Karpas-422 (cell line): ENCODE measurements around the gene CELF2. TPM values are rescaled to one million over a fixed set of nuclear protein-coding genes. Genes with fewer than 3 reads are reported as not detected.

ENCODE experiments used
- DNase-seq: peaks from one replicate; pipeline ENCODE4 v3.0.0-alpha.2; 2015
- H2AFZ ChIP-seq: fragments of 200-600 bp; sonication (generic); 2 replicates; pipeline ENCODE4 v1.6.1; 2014; ENCODE audit warnings: antibody characterized with exemption, low read length, mixed read lengths
- H3K27ac ChIP-seq: fragments of 200-600 bp; sonication (generic); 2 replicates; pipeline ENCODE4 v1.5.1; 2014; ENCODE audit warnings: mild to moderate bottlenecking, low read length, moderate library complexity
- H3K27me3 ChIP-seq: fragments of 200-600 bp; sonication (generic); 2 replicates; pipeline ENCODE4 v1.6.1; 2014; ENCODE audit warnings: low read length, mixed read lengths
- H3K36me3 ChIP-seq: fragments of 200-600 bp; sonication (generic); 2 replicates; pipeline ENCODE4 v1.6.1; 2014; ENCODE audit warnings: low read length, mixed read lengths; ENCODE audit not compliant: insufficient read depth
- H3K4me1 ChIP-seq: fragments of 200-600 bp; sonication (generic); 2 replicates; pipeline ENCODE4 v1.6.1; 2014; ENCODE audit warnings: mild to moderate bottlenecking, low read length, mixed read lengths
- H3K4me2 ChIP-seq: fragments of 200-600 bp; sonication (generic); 2 replicates; pipeline ENCODE4 v1.6.1; 2014; ENCODE audit warnings: low read length, low read depth, mild to moderate bottlenecking; ENCODE audit not compliant: poor library complexity, severe bottlenecking
- H3K4me3 ChIP-seq: fragments of 200-600 bp; sonication (generic); 2 replicates; pipeline ENCODE4 v1.5.1; 2014; ENCODE audit warnings: mild to moderate bottlenecking, antibody characterized with exemption, low read length, mixed read lengths
- H3K79me2 ChIP-seq: fragments of 200-600 bp; sonication (generic); 2 replicates; pipeline ENCODE4 v1.6.1; 2014; ENCODE audit warnings: mild to moderate bottlenecking, low read length, mixed read lengths
- H3K9ac ChIP-seq: fragments of 200-600 bp; sonication (generic); 2 replicates; pipeline ENCODE4 v1.6.0; 2014; ENCODE audit warnings: low read length
- H3K9me2 ChIP-seq: fragments of 200-600 bp; sonication (generic), shearing (Covaris generic); replicated peaks from 2 replicates; pipeline ENCODE4 v1.6.0; 2014; ENCODE audit warnings: mild to moderate bottlenecking, low read length, moderate library complexity; ENCODE audit not compliant: insufficient read depth
- H3K9me3 ChIP-seq: fragments of 300-700, 200-600 bp; sonication (generic); 2 replicates; pipeline ENCODE4 v1.6.1; 2014; ENCODE audit warnings: low read length, mixed read lengths
- H4K20me1 ChIP-seq: fragments of 200-600 bp; sonication (generic); 2 replicates; pipeline ENCODE4 v1.6.1; 2014; ENCODE audit warnings: mild to moderate bottlenecking, antibody characterized with exemption, low read length, low read depth; ENCODE audit not compliant: insufficient read depth
- total RNA-seq: library from RNA; depleted of rRNA; stranded (reverse); fragments of >200 nt; shearing (Covaris generic); gene quantifications from 2 replicates; pipeline ENCODE4 v1.2.3, GENCODE V29; 2014; ENCODE audit warnings: low replicate concordance

Gene CELF2
- total RNA-seq, 1 experiment from 2014 or later: 2.3 TPM

GRCh38 chr10:11353006-11353896, 335.6 kb downstream of the CELF2 start:
- DNase-seq: peak; percentile 56
- Histone ChIP-seq H3K79me2 (no peaks in the 10 kb centered on the region), H4K20me1 (no peaks in the 10 kb centered on the region), H3K9me3 (no peaks in the 10 kb centered on the region), H3K9ac (no peak overlapping the region), H2AFZ (no peak overlapping the region), H3K27ac (no peak overlapping the region), H3K4me1 (no peaks in the 10 kb centered on the region), H3K4me3 (no peak overlapping the region), H3K36me3 (no peaks in the 10 kb centered on the region), H3K27me3 (no peaks in the 10 kb centered on the region), H3K9me2 (no peaks in the 10 kb centered on the region), H3K4me2 (no peak overlapping the region)

- Histone ChIP-seq H4K20me1 (no peaks in the 10 kb centered on the region), H3K4me2 (no peak overlapping the region)
These were observed 337.2 kb downstream of the CELF2 start for GRCh38 chr10:11354823-11355222.

GRCh38 chr10:11355592-11355991, 337.9 kb downstream of the CELF2 start:
- Histone ChIP-seq H3K4me3 (no peak overlapping the region), H2AFZ (no peak overlapping the region), H3K9ac (no peak overlapping the region), H3K36me3 (no peaks in the 10 kb centered on the region), H3K4me1 (no peaks in the 10 kb centered on the region), H3K4me2 (no peak overlapping the region), H3K27ac (no peak overlapping the region), H3K79me2 (no peaks in the 10 kb centered on the region), H3K27me3 (no peaks in the 10 kb centered on the region), H4K20me1 (no peaks in the 10 kb centered on the region), H3K9me3 (no peaks in the 10 kb centered on the region), H3K9me2 (no peaks in the 10 kb centered on the region)
- DNase-seq: no peak

More at GRCh38 chr10:11354823-11355222, 337.2 kb downstream of the CELF2 start:
- H3K79me2 ChIP-seq: no peaks in the 10 kb centered on the region
- H3K27me3 ChIP-seq: no peaks in the 10 kb centered on the region
- H3K27ac ChIP-seq: no peak overlapping the region
- no peaks in the 10 kb centered on the region for H3K9me3 ChIP-seq
- H3K9me2 ChIP-seq: no peaks in the 10 kb centered on the region
- H2AFZ ChIP-seq: no peak overlapping the region
- H3K4me3 ChIP-seq: no peak overlapping the region
- H3K36me3 ChIP-seq: no peaks in the 10 kb centered on the region
- no peak for DNase-seq
- H3K9ac ChIP-seq: no peak overlapping the region
- H3K4me1 ChIP-seq: no peaks in the 10 kb centered on the region

GRCh38 chr10:11357439-11357838, 339.8 kb downstream of the CELF2 start:
- H3K27ac ChIP-seq: no peak overlapping the region
- no peaks in the 10 kb centered on the region for H3K9me2 ChIP-seq
- no peak overlapping the region for H3K4me3 ChIP-seq
- no peaks in the 10 kb centered on the region for H3K27me3 ChIP-seq
- H3K4me2 ChIP-seq: no peak overlapping the region
- no peaks in the 10 kb centered on the region for H3K4me1 ChIP-seq
- H3K79me2 ChIP-seq: no peaks in the 10 kb centered on the region
- no peaks in the 10 kb centered on the region for H3K9me3 ChIP-seq
- no peak for DNase-seq
- H3K9ac ChIP-seq: no peak overlapping the region
- H4K20me1 ChIP-seq: no peaks in the 10 kb centered on the region
- no peaks in the 10 kb centered on the region for H3K36me3 ChIP-seq
- H2AFZ ChIP-seq: no peak overlapping the region

GRCh38 chr10:11358011-11358410, 340.3 kb downstream of the CELF2 start:
- Histone ChIP-seq H3K4me2 (no peak overlapping the region), H3K79me2 (no peaks in the 10 kb centered on the region), H3K4me1 (no peaks in the 10 kb centered on the region), H3K27me3 (no peaks in the 10 kb centered on the region), H3K9me2 (no peaks in the 10 kb centered on the region), H3K4me3 (no peak overlapping the region), H4K20me1 (no peaks in the 10 kb centered on the region), H3K27ac (no peak overlapping the region), H3K36me3 (no peaks in the 10 kb centered on the region), H3K9ac (no peak overlapping the region), H2AFZ (no peak overlapping the region), H3K9me3 (no peaks in the 10 kb centered on the region)
- DNase-seq: no peak

- Histone ChIP-seq H3K9me2 (no peaks in the 10 kb centered on the region), H3K9ac (no peak overlapping the region), H3K36me3 (no peaks in the 10 kb centered on the region), H3K79me2 (no peaks in the 10 kb centered on the region), H3K27me3 (no peaks in the 10 kb centered on the region), H3K9me3 (no peaks in the 10 kb centered on the region), H3K4me1 (no peaks in the 10 kb centered on the region), H3K4me2 (no peak overlapping the region), H3K27ac (no peak overlapping the region), H4K20me1 (no peaks in the 10 kb centered on the region), H2AFZ (no peak overlapping the region), H3K4me3 (no peak overlapping the region)
- no peak for DNase-seq
These were observed 341.4 kb downstream of the CELF2 start for GRCh38 chr10:11358923-11359575.

- Histone ChIP-seq H3K79me2 (no peaks in the 10 kb centered on the region), H3K36me3 (no peaks in the 10 kb centered on the region), H3K4me3 (no peak overlapping the region), H3K4me2 (no peak overlapping the region), H3K4me1 (no peaks in the 10 kb centered on the region), H3K9me2 (no peaks in the 10 kb centered on the region), H4K20me1 (no peaks in the 10 kb centered on the region), H2AFZ (no peak overlapping the region), H3K27me3 (no peaks in the 10 kb centered on the region), H3K9me3 (no peaks in the 10 kb centered on the region), H3K27ac (no peak overlapping the region), H3K9ac (no peak overlapping the region)
- no peak for DNase-seq
These were observed 342.2 kb downstream of the CELF2 start for GRCh38 chr10:11359869-11360268.

- H3K9me3 ChIP-seq: no peaks in the 10 kb centered on the region
- H3K9ac ChIP-seq: no peak overlapping the region
- no peaks in the 10 kb centered on the region for H3K79me2 ChIP-seq
- H3K27ac ChIP-seq: no peak overlapping the region
- no peak for DNase-seq
- no peaks in the 10 kb centered on the region for H3K36me3 ChIP-seq
- no peak overlapping the region for H3K4me2 ChIP-seq
- H3K27me3 ChIP-seq: no peaks in the 10 kb centered on the region
- no peaks in the 10 kb centered on the region for H4K20me1 ChIP-seq
- H3K9me2 ChIP-seq: no peaks in the 10 kb centered on the region
- no peak overlapping the region for H3K4me3 ChIP-seq
- no peak overlapping the region for H2AFZ ChIP-seq
- H3K4me1 ChIP-seq: no peaks in the 10 kb centered on the region
These were observed 345.8 kb downstream of the CELF2 start for GRCh38 chr10:11363497-11363896.
